HG02840 (cell line): Measurements from ENCODE around the gene AIRE.

Source experiments
- ATAC-seq: cut with Tn5 transposase; IDR thresholded peaks from one replicate; pipeline ENCODE4 v1.9.1; 2021; ENCODE audit warnings: mild to moderate bottlenecking, moderate library complexity, moderate number of reproducible peaks; ENCODE audit not compliant: unreplicated experiment, low FRiP score

AIRE gene

GRCh38 chr21:44322621-44323325 lies 37.1 kb downstream of the AIRE start:
- ATAC-seq: no peak

DNA sequence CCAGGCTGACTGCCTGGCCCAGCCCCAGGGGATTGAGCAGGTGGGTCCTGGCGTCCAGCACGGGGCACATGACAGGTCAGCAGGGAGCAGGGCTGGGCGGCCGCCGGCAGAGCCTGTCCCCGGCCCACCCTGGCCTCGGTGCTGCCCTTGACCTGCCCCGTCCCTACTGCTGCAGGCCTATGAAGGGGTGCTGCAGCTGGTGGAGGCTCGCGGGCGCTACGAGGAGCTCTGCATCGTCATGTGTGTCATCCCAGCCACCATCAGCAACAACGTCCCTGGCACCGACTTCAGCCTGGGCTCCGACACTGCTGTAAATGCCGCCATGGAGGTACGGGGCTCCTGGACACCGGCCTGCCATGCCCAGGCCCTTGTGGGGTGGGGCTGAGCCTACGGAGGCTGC lies 37.9 kb downstream of the AIRE start:
- ATAC-seq: no peak

DNA sequence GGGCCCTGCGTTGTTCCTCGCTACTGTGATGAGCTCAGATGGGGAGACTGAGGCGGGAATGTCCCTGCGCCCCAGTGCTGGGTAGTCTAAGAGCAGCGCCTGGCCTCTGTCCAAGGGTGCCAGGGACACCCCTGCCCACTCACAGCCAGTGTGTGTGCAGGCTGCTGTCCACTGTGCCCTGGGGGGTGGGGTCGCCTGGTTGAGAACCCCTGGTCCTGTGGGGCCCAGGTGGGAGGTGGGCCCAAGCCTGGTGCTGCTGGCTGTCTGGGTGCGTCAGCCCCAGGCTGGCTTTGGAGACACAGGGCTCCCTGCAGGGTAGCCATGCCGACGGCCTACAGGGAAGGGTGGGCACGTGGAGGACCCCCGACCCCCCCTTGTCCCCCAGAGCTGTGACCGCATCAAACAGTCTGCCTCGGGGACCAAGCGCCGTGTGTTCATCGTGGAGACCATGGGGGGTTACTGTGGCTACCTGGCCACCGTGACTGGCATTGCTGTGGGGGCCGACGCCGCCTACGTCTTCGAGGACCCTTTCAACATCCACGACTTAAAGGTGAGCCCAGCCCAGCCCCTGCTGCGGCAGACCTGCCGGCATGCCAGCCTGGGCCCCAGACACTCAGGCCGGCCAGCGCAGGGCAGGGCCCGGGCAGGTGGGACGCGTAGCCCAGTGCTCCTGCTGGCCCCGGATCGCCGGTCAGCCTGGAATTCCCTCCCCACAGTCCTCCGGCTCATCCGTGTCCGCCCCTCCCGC lies 38.6 kb downstream of the AIRE start:
- ATAC-seq: no peak

- no peak for ATAC-seq
These were observed 39.1 kb downstream of the AIRE start for GRCh38 chr21:44324854-44325107.

DNA sequence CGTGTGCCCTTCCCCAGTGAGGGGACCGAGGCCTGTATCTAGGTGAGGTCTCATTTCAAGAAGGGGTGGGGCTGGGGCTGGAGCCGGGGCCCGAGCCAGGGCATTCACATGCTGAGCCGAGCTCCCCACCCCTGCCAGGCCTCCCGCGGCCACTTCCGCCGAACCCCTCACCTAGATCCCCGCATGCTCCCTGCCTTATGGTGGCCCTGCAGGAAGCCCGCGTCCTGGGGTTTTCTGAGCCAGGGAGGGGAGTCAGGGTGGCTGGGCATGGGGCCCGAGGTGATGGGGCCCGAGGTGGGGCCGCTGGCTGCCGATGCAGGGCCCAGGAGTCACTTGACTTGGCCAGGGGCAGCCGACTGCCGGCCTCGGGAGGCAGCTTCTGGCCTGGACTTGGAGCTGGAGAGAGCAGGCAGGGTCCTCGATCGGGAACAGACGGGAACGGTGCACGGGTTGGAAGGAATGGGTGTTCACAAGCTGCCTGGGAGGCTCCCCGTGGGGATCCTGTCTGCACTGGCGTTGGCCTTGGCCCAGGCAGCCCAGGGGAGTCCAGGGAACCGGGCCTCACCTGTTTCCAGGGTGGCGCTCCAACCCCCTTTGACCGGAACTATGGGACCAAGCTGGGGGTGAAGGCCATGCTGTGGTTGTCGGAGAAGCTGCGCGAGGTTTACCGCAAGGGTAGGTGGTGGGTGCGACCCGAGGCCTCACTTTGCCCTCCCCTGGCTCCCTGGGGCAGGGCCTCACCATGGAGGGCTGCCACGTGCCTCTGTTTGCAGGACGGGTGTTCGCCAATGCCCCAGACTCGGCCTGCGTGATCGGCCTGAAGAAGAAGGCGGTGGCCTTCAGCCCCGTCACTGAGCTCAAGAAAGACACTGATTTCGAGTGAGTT lies 40.0 kb downstream of the AIRE start:
- ATAC-seq: no peak

- no peak for ATAC-seq
These were observed 40.6 kb downstream of the AIRE start for GRCh38 chr21:44326272-44326647.

- no peak for ATAC-seq
These were observed 41.3 kb downstream of the AIRE start for GRCh38 chr21:44326716-44327602.

DNA sequence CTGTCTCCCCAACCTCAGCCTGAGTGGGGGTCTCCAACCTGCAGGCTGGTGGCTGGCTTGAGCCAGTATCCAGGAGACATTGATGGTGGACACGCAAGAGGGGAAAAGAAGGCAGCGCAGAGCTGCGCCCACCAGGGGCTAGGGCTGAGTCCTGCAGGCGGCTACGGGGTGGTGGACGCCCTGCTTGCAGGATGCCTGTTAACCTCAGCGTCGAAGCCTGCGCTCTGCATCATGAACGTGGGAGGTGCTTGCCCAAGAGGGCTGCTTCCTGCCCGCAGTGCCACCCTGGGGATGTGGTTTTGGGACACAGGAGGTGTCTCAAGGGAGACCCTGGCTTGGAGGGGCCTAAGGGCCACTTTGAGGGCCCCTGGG lies 41.9 kb downstream of the AIRE start:
- ATAC-seq: no peak

DNA sequence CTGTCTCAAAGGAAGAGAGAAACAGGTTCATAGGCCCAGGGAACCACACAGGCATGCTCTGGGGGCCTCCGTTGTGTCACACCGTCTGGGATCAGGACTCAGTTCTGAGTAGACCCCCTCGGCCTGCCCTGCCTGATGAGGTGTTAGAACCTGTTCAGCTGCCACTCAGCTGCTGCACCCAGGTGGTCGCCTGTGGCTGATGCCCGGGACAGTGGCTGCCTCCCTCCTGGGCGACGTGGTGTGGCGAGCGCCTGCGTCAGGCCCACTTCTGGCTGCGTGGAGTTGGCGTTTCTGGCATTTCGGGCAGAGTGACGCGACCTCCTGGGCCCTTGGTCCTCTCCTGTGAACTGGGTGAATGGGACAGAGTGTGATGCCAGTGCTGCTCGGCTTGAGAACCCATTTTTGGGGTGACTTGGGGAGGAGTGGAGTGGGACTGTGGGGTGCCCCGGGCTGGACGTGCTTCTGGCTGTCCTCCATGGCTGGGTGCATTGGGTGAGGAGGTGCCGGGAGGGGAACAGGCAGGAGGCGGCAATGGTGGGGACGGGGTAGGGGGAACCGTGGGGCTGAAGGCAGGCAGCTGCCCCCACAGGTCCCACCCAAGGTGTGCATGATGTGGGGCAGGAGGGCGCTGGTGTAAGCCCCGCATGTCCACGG lies 42.7 kb downstream of the AIRE start:
- no peak for ATAC-seq

GRCh38 chr21:44329086-44329889 lies 43.6 kb downstream of the AIRE start:
- ATAC-seq: no peak

- ATAC-seq: no peak
These were observed 44.5 kb downstream of the AIRE start for GRCh38 chr21:44329971-44330681.

DNA sequence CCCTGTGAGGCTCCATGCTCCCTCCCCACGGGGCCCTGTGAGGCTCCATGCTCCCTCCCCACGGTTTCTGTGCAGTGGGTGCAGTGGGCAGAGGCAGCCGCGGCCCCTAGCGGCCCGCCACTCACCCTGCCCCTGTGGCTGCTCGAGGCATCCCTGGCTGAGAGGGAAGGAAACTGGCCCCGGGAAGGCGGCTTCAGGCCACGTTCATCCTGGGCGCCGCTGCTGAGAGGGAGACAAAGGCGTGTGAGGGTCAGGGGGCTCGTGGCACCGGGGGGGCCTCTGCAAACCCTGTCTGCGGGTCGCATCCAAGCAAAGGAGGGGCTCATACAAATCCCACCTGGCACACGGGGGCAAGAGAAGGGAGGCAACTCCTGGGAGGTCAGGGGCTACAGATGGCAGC lies 45.0 kb downstream of the AIRE start:
- no peak for ATAC-seq

- no peak for ATAC-seq
These were observed 45.5 kb downstream of the AIRE start for GRCh38 chr21:44331209-44331608.

GRCh38 chr21:44331650-44332307 lies 46.1 kb downstream of the AIRE start:
- no peak for ATAC-seq

- no peak for ATAC-seq
These were observed 46.7 kb downstream of the AIRE start for GRCh38 chr21:44332383-44332782.

- no peak for ATAC-seq
These were observed 47.3 kb downstream of the AIRE start for GRCh38 chr21:44332965-44333364.

DNA sequence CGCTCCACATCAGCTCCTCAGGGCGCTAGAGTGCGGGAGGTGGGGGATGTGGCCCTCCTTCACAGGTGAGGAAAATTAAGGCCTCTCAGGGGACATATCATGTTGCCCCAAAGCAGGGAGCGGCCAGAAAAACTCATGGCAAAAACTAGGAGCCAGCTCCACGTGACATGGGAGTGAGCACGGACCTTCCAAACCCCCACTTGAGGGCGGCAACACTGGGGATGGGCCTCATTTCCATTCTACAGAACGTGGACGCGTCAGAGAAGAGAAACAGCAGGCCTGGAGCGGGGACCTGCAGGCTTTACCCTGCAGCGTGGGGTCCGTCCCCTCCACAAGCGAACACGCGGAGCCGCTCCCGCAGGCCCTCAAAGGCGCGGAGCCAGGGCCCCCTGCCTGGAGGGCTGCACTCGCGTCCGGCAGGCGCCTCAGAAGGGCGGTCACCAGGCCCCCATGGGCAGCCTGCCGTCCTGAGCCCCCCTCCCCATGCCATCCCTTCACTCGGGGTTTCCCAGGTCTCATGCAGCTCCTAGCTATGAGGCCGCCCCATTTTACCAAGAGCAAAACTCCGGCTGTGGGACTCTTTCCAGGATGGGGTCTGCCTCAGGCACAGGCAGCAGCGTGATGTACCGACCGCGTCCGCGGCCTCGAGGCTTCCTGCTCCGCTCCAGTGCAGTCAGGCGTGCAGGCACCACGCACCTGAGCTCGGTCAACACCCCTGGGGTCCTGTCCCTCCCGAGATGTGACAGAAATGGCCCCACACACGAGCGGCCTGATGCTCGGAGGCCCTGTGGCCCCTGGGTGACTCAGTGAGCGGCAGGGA lies 48.0 kb downstream of the AIRE start:
- no peak for ATAC-seq
